ENCODE data around the gene FN3K.

DNA sequence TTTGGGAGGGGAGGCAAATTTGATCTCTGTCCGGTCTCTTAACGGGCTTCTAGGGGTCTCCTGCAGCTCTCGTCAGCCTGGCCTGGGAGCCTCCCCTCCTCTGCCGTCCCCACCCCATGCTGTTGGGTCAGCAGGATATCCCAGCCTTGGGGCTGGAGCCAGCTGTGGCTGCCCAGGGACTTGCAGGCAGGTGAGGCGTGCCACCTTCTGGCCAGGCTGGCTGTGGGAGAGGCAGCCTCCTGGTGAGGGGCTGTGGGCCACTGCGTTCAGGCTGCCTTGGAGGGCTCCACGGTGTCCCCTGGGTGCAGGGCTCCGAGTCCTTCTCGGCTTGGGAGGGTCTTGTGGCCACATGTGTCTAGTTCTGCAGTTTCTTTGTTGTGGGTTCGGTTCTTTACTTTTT lies 51.0 kb downstream of the FN3K start:
- TF ChIP-seq ZNF133 (tag by site-specific recombination; IDR thresholded peaks at IDR 0.05) = no peak
- TF ChIP-seq ZNF48 (tag by site-specific recombination; IDR thresholded peaks at IDR 0.05) = no peak

Measured in HEK293 (cell line).